Measurements from ENCODE around the gene EGFLAM.

EGFLAM gene

DNA sequence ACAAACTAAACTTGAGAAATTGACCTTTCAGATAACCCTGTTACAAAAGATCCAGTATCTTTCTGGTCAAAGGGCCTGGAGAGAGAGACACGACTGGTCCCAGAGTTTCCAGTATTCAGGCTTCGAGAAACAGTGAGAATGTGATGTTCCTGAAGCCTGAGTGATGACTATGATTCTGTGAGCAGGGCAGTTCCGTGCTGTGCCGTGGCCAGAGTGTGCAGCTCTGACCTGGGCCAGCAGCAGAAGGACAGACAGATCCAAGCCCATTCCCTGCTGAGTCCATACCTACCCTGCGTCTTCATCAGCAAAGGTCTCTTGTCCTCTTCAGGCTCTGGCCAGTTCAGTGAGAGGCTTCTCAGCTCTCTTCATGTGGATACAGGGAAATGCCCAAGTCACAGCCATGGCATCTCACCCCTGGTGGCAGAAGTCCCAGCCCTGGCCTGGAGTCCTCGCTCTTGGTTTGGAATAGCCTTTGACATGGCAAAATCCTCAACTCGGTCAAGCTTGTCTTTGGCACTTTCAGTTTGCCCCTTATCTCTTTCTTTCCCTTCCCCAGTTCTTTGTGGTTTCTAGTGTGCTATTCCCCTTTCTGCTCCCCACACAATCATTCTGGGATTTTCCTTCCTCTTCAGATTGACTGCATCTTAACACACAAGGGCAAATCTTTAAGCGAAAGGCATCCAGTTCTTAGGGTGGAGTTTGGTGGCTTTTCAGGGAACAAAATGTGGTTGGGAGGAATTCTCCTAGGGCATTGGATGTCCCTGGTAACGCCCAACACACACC lies 190.4 kb downstream of the EGFLAM start:
- DNase-seq (ENCODE audit: low spot score) = no peak

DNA sequence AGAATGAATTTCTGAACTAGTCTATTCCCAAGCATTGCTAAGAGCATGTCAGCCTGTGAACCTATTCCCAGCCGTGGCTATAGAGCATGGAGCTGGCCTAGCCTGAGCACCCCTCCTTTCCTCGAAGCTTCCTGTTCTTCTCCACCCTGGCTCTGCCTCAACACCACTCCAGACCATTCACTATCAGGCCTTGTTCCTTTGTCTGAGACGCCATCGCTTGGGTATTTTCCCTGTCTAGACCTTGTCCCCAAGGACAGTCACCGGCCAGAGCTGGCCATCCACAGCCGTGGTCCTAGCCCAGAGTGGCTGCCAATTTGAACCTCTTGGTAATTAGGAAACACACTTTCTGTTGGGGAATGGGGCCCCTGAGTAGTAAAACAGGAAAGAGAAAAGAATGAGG lies 192.3 kb downstream of the EGFLAM start:
- DNase-seq (ENCODE audit: low spot score) = no peak

DNA sequence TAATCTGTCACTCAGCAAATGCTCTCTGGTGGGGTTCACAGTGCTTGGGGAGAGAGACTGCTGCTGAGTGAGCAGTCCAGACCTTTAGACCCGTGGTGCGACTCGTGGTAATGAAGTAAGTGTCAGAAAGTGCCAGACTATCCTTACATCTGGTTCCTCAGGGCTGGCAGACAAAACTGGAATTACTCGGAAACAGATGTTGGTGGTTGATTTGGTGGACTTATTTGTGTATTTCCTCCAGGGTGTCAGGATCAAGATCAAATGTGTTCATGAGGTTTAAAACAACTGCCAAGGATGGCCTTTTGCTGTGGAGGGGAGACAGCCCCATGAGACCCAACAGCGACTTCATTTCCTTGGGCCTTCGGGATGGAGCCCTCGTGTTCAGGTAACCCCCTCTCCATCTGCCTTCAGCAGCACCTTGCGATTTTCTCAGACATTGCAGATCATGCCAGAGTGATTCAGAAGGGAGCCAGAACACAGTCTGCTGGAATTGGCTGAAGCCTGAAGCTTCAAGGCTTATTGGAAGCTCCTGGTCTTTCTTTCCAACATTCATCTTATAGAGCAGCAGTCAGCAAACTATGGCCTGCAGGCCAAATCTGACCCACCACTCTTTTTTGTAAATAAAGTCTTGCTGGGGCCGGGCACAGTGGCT lies 192.8 kb downstream of the EGFLAM start:
- DNase-seq (ENCODE audit: low spot score) = no peak

DNA sequence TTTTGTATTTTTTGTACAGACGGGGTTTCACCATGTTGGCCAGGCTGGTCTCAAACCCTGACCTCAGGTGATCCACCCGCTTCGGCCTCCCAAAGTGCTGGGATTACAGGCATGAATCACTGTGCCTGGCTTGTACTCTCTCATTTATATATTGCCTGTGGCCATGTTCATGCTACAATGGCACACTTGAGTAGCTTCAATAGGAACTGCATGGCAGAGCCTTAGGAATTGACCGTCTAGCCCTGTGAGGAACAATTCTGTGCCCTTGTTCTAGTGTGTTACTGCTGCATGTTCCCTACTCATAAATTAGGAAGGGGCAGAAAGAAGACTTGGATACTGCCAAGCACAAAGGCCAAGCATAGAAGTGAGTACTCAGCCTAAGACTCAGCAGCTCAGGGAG lies 193.8 kb downstream of the EGFLAM start:
- no peak for DNase-seq (ENCODE audit: low spot score)

DNA sequence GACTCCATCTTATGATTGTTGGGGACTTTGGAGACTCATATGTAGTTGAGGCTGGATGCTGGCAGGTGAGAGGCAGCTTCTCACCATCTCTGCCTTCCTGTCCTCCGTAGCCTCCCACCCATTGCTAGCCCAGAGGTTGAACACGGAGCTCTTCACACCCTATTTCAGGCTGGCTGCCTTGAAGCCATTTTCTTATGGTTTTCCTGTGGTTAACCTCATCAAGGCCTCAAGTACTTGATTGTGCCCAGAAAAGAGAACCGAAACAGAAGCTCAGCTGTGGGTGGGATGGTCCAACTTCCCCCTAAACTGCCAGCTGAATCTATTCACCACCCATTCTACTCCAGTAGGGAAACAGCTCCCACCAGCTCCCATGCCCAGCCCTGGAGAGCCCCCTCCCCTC lies 195.1 kb downstream of the EGFLAM start:
- peak; percentile 48 for DNase-seq (ENCODE audit: low spot score)

DNA sequence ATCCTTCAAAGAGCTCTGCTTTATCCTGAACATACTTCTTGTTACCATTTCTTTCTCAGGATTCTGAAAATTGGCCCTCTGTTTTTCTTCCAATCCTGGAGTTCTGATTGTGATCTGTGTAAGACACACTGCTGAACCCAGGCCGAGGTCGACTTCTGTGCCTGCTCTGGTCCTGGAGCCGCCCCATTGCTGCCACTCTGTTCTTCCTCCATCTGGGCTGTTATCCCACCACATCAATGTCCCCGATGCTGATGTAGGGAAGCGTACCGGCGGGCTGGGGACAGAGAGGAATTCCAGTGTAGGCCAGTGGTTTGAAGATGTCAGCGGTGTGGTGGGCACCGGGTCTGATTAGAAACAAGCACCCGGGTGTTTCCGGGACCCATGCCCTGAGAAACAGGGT lies 195.6 kb downstream of the EGFLAM start:
- DNase-seq (ENCODE audit: low spot score) = no peak

DNA sequence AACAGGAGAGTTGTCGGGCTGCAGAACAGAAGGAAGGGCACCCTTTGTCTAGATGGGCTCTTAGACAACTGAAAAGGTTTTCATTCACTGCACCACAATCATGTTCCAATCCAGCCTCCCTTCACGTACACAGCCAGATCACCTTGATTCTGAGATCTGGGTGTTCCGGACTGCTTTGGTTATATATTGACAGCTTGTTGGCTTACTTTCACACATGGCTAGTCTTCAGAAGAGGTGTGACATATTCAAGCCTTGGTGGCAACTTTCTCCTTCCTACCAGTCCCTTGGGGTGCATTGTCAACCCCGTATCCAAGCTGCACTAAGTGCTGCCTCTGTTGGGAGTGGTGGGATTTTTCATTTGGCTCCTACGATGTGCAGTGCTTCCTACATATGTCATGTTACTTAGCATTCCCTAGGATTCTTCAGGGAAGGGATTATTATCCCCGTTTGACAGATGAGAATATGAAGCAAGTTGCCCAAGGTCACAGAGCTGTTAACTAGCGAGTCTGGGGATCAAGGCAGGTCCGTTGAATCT lies 197.5 kb downstream of the EGFLAM start:
- DNase-seq (ENCODE audit: low spot score) = no peak

DNA sequence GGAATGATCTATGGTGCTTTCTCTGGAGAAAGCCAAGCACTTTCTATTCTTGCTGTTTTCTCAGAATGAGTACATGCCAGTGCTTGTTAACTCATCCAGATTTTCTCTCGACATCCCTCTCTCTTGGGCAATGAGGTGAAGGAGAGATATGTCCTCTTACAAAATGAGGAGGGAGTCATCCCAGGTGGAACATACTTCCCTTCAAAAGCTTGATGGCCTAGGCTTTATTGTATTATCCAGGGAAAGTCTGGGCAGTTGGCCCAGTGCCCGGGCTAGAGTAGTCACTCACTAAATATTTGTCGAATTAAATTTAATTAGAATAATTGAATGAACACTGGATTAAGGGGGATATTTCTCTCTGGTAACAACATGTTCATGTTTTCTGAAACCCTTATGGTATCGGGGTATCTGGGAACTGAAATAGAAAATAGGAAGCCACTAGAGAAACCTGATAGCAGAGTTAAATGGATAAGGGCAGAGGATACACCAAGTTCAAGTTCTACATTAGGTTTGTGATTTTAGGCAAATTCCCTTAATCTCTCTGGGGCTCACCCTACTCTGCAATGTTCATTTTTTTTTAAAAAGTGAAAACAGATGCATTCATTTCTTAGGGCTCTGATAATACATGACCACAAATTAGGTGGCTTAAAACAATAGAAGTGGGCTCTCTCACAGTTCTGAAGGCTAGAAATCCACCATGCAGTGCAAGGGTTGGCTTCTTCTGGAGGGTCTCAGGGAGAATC lies 198.5 kb downstream of the EGFLAM start:
- DNase-seq (ENCODE audit: low spot score) = no peak

DNA sequence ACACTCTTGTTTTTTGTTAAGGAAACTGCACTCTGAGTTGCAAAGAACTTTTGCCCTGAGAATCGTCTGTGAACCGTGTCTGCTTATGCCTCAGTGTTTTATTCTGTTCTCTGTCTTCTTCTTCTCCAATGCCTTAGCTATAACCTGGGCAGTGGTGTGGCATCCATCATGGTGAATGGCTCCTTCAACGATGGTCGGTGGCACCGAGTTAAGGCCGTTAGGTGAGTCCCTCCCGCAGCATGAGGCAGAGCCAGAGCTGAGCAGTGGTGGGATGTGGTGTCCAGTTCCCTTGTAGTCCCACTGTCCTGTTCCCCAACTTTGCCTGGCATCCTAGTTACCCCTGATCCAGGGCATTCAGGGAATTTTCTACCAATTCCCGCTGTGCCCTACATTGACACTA lies 199.8 kb downstream of the EGFLAM start:
- no peak for DNase-seq (ENCODE audit: low spot score)

DNA sequence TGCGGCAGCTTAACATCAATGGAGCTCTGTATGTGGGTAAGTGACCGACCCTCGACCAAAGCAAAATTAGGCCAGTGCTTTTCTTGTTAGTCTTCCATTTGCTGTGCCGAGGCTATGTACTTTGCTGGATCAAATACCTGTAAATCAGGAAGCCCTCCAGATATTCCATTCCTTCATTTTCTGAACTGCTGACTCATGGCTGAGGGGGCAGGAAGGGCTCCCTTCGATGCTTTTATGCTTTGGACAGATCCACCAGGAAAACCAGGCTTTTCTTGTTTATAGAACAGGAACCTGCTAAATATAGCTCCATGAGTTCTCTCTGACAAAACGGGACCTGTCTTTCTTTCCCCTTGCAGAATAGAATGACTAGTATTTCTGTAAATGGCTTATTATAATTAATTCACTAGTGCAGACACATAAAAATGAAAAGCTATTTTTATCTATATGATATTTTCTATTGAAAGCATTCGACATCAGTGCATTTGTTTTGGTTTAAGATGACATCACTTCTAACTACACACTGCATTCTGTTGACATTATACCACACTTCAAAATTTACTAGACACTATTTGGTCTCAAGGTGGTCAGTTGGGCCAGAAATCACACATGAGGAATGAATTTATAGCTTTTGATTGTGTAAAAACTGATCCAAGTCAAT lies 204.7 kb downstream of the EGFLAM start:
- no peak for DNase-seq (ENCODE audit: low spot score)

DNA sequence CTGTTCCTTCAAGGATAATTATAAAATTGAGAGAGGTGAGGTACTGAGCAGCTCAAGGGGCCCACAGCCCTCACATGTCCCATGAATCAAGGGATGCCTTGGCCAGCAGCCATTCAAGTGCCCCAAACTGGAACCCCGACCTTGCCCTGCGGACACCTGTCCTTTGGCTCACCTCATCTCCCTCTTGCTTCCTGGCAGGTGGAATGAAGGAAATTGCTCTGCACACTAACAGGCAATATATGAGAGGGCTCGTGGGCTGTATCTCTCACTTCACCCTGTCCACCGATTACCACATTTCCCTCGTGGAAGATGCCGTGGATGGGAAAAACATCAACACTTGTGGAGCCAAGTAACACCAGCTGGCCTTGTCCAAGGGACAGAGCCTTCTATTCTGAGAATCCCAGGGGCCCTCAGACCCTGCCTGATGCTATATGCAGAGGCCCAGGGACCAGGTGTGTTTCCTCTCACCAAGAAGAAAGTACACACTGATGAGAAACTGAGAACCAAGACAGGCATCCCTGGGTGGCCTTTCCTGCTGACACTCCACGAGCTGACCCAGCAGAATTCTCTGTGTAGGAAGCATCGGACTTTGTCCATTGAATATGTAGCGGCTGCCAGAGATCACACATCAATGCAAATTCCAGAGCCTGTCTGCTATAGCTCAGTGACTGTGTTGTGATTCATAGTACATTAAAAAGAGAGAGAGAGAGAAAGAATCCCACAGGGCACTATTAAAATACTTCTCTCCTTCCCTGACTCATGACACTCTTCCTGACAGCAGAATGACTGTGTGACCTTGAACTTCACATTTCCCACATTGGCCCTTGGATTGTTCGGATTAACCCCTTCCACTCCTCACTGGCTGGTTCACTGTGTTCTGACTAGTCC lies 205.5 kb downstream of the EGFLAM start:
- no peak for DNase-seq (ENCODE audit: low spot score)

DNA sequence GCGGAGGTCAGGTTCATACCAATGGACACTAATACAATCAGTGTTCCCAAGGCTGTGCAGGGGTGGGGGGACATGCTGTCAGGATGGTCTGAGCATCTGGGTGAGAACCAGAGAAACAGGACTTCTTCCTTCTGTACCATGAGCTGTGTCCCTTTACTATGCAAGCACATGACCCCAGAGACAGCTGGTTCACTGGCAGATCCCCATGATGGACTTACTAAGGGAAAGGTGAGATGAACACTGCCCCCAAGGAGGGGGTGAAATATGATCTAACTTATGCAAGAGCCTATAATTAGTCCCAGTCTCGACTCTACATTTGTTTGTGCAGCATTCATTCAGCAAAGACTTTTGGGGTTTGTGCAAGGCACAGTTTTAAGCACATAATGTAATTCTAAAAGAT lies 206.7 kb downstream of the EGFLAM start:
- no peak for DNase-seq (ENCODE audit: low spot score)

DNA sequence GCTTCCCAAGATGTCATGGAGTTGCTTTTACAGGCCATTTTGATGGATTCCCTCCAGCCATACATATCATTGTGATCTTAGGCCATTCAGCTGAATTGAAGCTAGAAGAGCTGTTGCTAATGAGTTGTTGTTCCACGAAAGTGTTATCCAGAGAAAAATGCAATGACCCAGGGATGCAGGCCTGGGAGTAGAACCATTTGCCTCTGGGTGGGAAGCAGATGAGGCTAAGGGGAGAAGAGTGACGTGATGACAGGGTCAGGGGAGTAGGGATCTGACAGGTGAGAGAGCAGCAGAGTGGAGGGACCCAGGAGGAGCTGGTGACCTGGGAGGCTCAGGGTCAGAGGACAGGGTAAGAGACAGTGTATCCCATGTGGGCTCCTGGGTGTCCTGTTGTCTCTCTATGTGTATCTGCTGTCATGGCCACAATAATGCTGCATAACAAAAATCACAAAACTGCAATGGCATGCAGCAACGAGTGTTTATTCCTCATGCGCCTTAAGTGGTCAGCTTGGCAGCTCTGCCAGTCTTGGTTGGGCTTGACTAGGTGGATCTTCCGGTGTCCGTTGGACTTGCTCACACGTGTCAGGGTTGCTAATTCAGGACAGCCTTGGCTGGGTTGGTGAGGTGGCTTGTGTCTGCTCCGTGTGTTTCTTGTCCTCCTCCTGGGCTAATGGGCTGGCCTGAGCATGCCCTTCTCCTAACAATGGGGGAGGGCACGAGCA lies 207.5 kb downstream of the EGFLAM start:
- DNase-seq (ENCODE audit: low spot score) = no peak

DNA sequence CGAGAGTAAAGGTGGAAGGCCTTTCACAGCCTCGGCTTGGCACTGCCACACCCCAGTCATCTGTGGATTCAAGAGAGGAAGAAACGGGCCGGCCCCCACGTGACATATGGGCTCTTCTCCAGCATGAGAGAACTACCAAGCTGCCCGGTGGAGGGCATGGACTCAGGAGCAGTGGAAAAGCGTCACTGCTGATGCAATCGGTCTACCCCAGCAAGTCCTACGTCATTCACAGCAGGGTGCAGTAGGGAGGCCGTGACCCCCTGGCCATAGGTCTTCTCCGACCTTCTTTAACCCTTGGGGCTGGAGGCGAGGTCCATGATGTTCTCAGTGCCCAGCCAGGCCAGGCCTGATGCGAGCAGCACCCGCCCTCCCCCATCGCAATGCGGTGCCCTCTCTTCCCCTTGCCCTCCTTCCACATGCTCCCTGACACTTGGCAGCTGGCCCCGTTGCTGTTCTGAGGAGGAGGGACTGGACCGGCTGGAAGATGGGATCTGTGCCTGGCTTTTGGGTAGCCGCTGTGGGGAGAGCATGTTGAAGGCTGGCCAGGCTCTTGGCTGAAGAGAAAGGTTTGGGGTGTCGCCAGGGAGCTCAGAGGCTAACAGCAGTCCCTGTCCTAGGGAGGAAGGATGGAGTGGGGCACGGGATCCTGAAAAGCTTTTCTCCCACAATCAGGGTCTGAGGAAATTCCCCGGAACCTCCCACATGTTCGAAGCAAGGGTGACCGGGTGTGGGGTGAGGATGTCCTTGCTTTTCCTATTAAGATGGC lies 208.2 kb downstream of the EGFLAM start:
- no peak for DNase-seq (ENCODE audit: low spot score)

DNA sequence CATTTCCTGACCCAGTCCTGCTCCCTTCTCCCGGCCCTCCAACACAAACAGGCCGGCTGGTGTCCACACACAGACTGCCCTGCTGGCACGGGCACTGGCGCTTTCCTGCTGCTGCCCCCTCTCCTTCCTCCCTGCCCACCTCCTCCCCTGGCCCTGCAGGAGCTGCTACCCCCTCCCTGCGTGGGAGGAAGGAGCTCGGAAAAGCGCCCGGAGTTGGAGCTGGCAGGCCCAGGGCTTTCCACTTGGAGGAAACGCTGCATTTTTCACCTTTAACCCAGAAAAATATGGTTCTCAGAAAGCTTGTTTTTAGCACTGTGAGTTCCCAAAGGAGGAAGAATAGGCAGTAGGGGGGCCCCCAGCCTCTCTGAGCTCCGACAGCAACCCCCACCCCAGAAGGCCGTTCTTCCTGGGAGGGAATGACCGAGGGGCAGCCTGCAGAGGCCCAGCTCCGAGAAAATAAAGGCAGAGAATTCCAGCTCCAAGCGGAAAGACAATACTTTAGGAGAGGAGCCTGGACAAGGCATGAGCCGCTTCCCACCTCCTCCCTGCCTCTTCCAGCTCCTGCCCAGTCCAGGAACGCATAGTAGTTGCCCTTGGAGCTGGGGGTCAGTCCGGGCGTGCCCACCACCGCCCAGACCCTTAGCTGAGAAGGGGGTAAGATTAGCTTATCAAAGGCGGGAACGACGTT lies 209.1 kb downstream of the EGFLAM start:
- no peak for DNase-seq (ENCODE audit: low spot score)

DNA sequence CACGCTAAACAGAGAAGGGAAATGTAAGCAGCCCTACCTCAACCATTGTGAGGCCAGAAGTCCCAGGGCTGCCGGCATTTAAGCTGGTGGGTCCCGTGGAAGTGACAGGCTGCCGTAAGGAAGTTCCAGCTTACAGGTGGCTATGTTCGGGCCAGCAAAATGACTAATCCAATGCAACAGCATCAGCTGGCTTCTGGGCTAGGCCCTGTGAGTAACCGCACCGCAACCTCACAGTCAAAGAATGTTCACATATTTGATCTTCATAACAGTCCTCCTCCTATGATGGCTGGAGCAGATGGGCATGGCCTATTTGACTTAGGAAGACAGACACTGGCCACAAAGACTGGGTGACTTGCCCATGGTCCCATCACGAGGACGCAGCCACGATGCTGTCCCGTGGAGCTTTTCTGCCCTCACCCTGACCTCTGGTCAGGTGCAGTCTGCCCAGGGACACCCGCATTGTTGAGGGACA lies 209.9 kb downstream of the EGFLAM start:
- no peak for DNase-seq (ENCODE audit: low spot score)

DNA sequence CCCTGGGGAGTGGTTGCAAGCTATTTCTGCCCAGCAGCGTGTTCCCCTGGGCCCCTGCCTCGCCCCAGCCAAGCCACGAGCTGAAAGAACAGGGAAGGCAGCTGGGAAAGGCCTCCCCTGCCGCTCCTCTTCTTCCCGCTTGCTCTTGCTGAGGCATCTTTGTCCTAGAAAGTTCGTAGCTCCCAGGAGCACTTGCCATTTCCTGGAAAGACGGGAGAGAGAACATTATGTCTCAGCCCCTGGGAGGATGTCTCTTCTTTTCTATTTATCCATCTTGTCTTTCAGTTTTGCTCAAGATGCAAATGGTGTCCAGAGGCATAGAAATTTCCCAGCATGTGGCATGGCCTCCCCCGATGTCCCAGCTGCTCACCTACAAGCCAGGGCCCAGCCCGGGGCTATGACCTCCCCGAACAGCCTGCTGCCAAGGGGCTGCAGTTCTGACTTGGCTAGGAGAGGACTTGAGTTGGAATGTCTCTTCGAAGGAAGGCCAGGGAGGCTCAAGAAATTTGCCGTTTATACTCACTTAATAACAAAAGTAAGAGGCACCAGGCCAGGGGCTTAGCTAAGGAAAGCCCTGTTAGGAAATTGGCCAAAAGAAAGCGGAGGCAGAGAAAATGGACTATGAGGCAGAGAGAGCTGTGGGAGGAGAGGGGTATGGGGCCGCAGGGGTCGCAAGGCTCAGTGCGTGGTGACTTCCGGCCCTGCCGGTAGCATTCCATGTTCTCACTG lies 210.8 kb downstream of the EGFLAM start:
- no peak for DNase-seq (ENCODE audit: low spot score)

DNA sequence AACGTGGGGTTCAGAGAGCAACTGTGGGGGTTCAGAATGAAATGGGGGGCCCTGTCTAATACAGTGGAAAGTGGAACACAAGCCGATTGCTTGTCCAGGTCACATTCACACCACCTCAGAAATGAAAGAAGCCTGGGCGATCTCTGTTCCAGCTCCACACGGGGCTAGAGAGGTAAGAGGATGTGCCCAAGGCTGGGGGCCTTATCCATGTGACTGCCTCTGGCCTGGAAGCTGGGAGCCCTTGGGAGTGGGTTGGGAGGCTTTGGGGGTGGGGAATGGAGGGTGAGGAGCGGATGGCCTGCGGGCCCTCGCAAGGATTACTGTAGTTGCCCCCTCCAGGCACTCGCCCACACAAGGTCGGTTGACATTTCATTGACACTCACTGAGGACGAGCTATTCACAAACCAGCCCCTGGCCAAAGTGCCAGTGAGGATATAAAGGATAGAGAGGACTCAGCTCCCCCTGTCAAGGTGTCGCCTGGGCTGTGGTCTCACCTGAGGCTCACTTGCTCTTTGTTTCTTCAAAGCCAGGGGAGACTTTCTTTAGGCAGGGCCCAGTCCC lies 211.4 kb downstream of the EGFLAM start:
- DNase-seq (ENCODE audit: low spot score) = no peak

All from germinal center (tissue), 1 donor.